Fibroblast of lung (primary cell): ENCODE measurements around the gene F2RL3. TPM values are rescaled to one million over a fixed set of nuclear protein-coding genes. Genes with fewer than 3 reads are reported as not detected.
"Not testable (repeated sequence)": the region's sequence is repeated elsewhere in the genome, so short reads cannot be mapped to it uniquely, and the experiment has no call there.

Source experiments
- DNase-seq, 2 donors: peaks; one replicate each; pipeline versions ENCODE4 v3.0.0 to v3.0.0-alpha.2; 2010; ENCODE audit warnings: low read depth in 2 of 2
- H2AFZ ChIP-seq: 2 replicates; pipeline ENCODE4 v1.5.1; 2012; ENCODE audit warnings: low read length, control low read depth, inconsistent platforms
- H3K27ac ChIP-seq: 2 replicates; pipeline ENCODE4 v1.5.1; 2011; ENCODE audit warnings: low read length, control low read depth; ENCODE audit not compliant: insufficient read depth
- H3K27me3 ChIP-seq: 2 replicates; pipeline ENCODE4 v1.5.1; 2011; ENCODE audit warnings: mild to moderate bottlenecking, low read length; ENCODE audit not compliant: control insufficient read depth, insufficient read depth
- H3K36me3 ChIP-seq: 2 replicates; pipeline ENCODE4 v1.5.1; 2011; ENCODE audit warnings: low read length; ENCODE audit not compliant: control insufficient read depth, insufficient read depth
- H3K4me1 ChIP-seq: 2 replicates; pipeline ENCODE4 v1.5.1; 2011; ENCODE audit warnings: low read length; ENCODE audit not compliant: control insufficient read depth, insufficient read depth; ENCODE audit errors: extremely low read depth
- H3K4me2 ChIP-seq: 2 replicates; pipeline ENCODE4 v1.5.1; 2011; ENCODE audit warnings: low read length, control low read depth; ENCODE audit not compliant: insufficient read depth; ENCODE audit errors: extremely low read depth
- H3K4me3 ChIP-seq, 4 experiments: fragments of 200-600 bp in 1 of 4; sonication (generic) in 1 of 4; replicated peaks in 1 of 4; 2 replicates each; pipeline ENCODE4 v1.5.1; 2011 to 2016; ENCODE audit warnings: low read length in 4 of 4, low read depth in 3 of 4, mild to moderate bottlenecking in 3 of 4, control low read depth in 2 of 4, inconsistent platforms in 1 of 4, mixed read lengths in 1 of 4; ENCODE audit not compliant: insufficient read depth in 1 of 4; ENCODE audit errors: control extremely low read depth in 1 of 4
- H3K79me2 ChIP-seq: 2 replicates; pipeline ENCODE4 v1.5.1; 2012; ENCODE audit warnings: mild to moderate bottlenecking, low read length, inconsistent platforms; ENCODE audit not compliant: control insufficient read depth, insufficient read depth
- H3K9ac ChIP-seq: 2 replicates; pipeline ENCODE4 v1.5.1; 2011; ENCODE audit warnings: mild to moderate bottlenecking, low read length, control low read depth; ENCODE audit not compliant: insufficient read depth
- H3K9me3 ChIP-seq: 2 replicates; pipeline ENCODE4 v1.5.1; 2012; ENCODE audit warnings: low read depth, low read length; ENCODE audit not compliant: control insufficient read depth, insufficient read depth
- H4K20me1 ChIP-seq: 2 replicates; pipeline ENCODE4 v1.5.1; 2011; ENCODE audit warnings: low read length; ENCODE audit not compliant: control insufficient read depth, insufficient read depth; ENCODE audit errors: extremely low read depth
- CTCF ChIP-seq, 2 donors: IDR thresholded peaks in 1 of 2; conservative IDR thresholded peaks in 1 of 2; 1 replicate in 1 of 2; 2 replicates in 1 of 2; pipeline ENCODE4 v1.5.1; 2011 to 2012; ENCODE audit warnings: low read length in 2 of 2, control low read depth in 1 of 2, inconsistent platforms in 1 of 2, low read depth in 1 of 2, mild to moderate bottlenecking in 1 of 2
- EZH2 ChIP-seq: IDR thresholded peaks from 2 replicates; pipeline ENCODE4 v1.5.1; 2012; ENCODE audit warnings: low read length, control low read depth, mild to moderate bottlenecking; ENCODE audit errors: missing control alignments
- polyA plus RNA-seq, 2 donors: library from polyadenylated mRNA; depleted of rRNA in 1 of 2; stranded (reverse) in 1 of 2; unstranded in 1 of 2; fragments of >200 nt; gene quantifications; 2 replicates each; pipeline ENCODE4 v1.2.1, GENCODE V29; 2011 to 2012; ENCODE audit warnings: missing spikeins in 1 of 2
- total RNA-seq: library from RNA; depleted of rRNA; stranded (reverse); fragments of >200 nt; gene quantifications from 2 replicates; pipeline ENCODE4 v1.2.1, GENCODE V29; 2014

F2RL3 gene
- total and polyA plus RNA-seq, 2 donors (not counting 1 experiment from before 2014, with no cell fraction given), result under 0.01 to 0.01 TPM

GRCh38 chr19:16872728-16873127, 16.1 kb upstream of the F2RL3 start:
- peaks cover 7% of the 10 kb centered on the region for H3K79me2 ChIP-seq
- TF ChIP-seq EZH2 (no peak), CTCF (conservative IDR thresholded peaks at IDR 0.05 in 1 of 2, IDR thresholded peaks at IDR 0.05 in 1 of 2; ENCODE audit: low read depth in 1 of 2, low read length in 2 of 2) (no peak)
- no peaks in the 10 kb centered on the region for H4K20me1 ChIP-seq
- H3K9me3 ChIP-seq, result no peaks in the 10 kb centered on the region
- H3K4me1 ChIP-seq, result no peaks in the 10 kb centered on the region
- H3K27ac ChIP-seq, result no peak overlapping the region
- peaks cover 22% of the 10 kb centered on the region for H3K36me3 ChIP-seq
- no peak overlapping the region for H3K4me2 ChIP-seq
- no peak for DNase-seq
- no peaks in the 10 kb centered on the region for H3K27me3 ChIP-seq
- no peak overlapping the region for H3K4me3 ChIP-seq
- H3K9ac ChIP-seq, result no peak overlapping the region
- no peak overlapping the region for H2AFZ ChIP-seq

GRCh38 chr19:16873594-16873993, 15.2 kb upstream of the F2RL3 start:
- Histone ChIP-seq H3K4me2 (no peak overlapping the region), H2AFZ (no peak overlapping the region), H3K27ac (no peak overlapping the region), H3K4me1 (no peaks in the 10 kb centered on the region), H3K9ac (no peak overlapping the region), H3K36me3 (peaks cover 21% of the 10 kb centered on the region), H4K20me1 (no peaks in the 10 kb centered on the region), H3K4me3 (no peak overlapping the region), H3K9me3 (no peaks in the 10 kb centered on the region), H3K27me3 (no peaks in the 10 kb centered on the region), H3K79me2 (peaks cover 7% of the 10 kb centered on the region)
- TF ChIP-seq CTCF (conservative IDR thresholded peaks at IDR 0.05 in 1 of 2, IDR thresholded peaks at IDR 0.05 in 1 of 2; ENCODE audit: low read depth in 1 of 2, low read length in 2 of 2), result no peak
- DNase-seq, result no peak

- no peaks in the 10 kb centered on the region for H3K27me3 ChIP-seq
- H3K9ac ChIP-seq, result no peak overlapping the region
- H3K4me1 ChIP-seq, result no peaks in the 10 kb centered on the region
- H3K9me3 ChIP-seq, result no peaks in the 10 kb centered on the region
- no peak overlapping the region for H3K27ac ChIP-seq
- no peak for DNase-seq
- peaks cover 19% of the 10 kb centered on the region for H3K36me3 ChIP-seq
- no peak overlapping the region for H2AFZ ChIP-seq
- H3K79me2 ChIP-seq, result peaks cover 7% of the 10 kb centered on the region
- no peak overlapping the region for H3K4me2 ChIP-seq
- H3K4me3 ChIP-seq, result no peak overlapping the region
- H4K20me1 ChIP-seq, result no peaks in the 10 kb centered on the region
- TF ChIP-seq EZH2 (no peak), CTCF (conservative IDR thresholded peaks at IDR 0.05 in 1 of 2, IDR thresholded peaks at IDR 0.05 in 1 of 2; ENCODE audit: low read depth in 1 of 2, low read length in 2 of 2) (no peak)
Observed at GRCh38 chr19:16874250-16874977, 14.4 kb upstream of the F2RL3 start.

- H3K27me3 ChIP-seq, H3K4me1 ChIP-seq, H3K9ac ChIP-seq, DNase-seq, H3K4me3 ChIP-seq, H3K79me2 ChIP-seq, H2AFZ ChIP-seq, H3K4me2 ChIP-seq, H3K9me3 ChIP-seq, H4K20me1 ChIP-seq, H3K27ac ChIP-seq: not testable (repeated sequence)
- peaks cover 21% of the 10 kb centered on the region for H3K36me3 ChIP-seq
Observed at GRCh38 chr19:16874978-16875299, 13.9 kb upstream of the F2RL3 start.
